Measurements from ENCODE around the gene TBC1D4. TPM values are rescaled to one million over a fixed set of nuclear protein-coding genes. Genes with fewer than 3 reads are reported as not detected.
A peak's percentile ranks its signal among the peaks of the same experiment; 100 is the strongest.

Gene TBC1D4
- total RNA-seq, 1 experiment from 2014 or later = 177 TPM

DNA sequence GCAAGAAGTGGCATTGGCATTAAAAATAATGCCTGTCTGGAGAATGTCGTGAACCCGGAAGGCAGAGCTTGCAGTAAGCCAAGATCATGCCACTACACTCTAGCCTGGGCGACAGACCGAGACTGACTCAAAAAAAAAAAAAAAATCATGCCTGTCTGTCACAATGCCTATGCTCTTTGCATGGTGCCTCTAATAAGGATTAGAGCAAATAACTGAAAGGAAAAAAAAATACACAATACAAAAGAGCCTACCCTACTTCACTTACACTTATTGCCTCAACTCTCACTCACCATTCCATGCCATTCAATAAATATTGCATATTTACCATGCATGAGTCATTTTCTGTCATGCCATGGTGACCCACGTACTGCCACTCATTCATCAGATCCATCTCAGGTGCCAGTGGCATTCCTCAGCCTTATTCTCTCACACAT lies 49.1 kb downstream of the TBC1D4 start:
- Mint-ChIP-seq H3K4me3 (ENCODE audit: unreplicated experiment) (no peak overlapping the region), H3K36me3 (ENCODE audit: insufficient read depth, unreplicated experiment) (peaks cover 56% of the 10 kb centered on the region), H3K27ac (ENCODE audit: unreplicated experiment) (no peak overlapping the region), H3K27me3 (ENCODE audit: insufficient read depth, unreplicated experiment) (no peaks in the 10 kb centered on the region), H3K4me1 (ENCODE audit: low read depth, unreplicated experiment) (peaks cover 37% of the 10 kb centered on the region), H3K9me3 (ENCODE audit: unreplicated experiment) (no peaks in the 10 kb centered on the region)
- DNase-seq = no peak
- no peak overlapping the region for H3K4me3 ChIP-seq (ENCODE audit: low read depth, low read length)
- no peaks in the 10 kb centered on the region for H3K36me3 ChIP-seq (ENCODE audit: control insufficient read depth, insufficient read depth, low read length)
- no peaks in the 10 kb centered on the region for H3K27me3 ChIP-seq (replicated peaks; ENCODE audit: control insufficient read depth, insufficient read depth, low read length)
- no peaks in the 10 kb centered on the region for H3K9me3 ChIP-seq
- BruUV-seq (replicated peaks) = no TSS peak
- intact Hi-C loops (cut with micrococcal nuclease; ENCODE audit: unreplicated experiment) = no loop called here
- ChIA-PET POLR2A (no interaction called here), CTCF (no interaction called here)
- H3K4me1 ChIP-seq = peaks cover 14% of the 10 kb centered on the region
- TF ChIP-seq, protein P1, sequence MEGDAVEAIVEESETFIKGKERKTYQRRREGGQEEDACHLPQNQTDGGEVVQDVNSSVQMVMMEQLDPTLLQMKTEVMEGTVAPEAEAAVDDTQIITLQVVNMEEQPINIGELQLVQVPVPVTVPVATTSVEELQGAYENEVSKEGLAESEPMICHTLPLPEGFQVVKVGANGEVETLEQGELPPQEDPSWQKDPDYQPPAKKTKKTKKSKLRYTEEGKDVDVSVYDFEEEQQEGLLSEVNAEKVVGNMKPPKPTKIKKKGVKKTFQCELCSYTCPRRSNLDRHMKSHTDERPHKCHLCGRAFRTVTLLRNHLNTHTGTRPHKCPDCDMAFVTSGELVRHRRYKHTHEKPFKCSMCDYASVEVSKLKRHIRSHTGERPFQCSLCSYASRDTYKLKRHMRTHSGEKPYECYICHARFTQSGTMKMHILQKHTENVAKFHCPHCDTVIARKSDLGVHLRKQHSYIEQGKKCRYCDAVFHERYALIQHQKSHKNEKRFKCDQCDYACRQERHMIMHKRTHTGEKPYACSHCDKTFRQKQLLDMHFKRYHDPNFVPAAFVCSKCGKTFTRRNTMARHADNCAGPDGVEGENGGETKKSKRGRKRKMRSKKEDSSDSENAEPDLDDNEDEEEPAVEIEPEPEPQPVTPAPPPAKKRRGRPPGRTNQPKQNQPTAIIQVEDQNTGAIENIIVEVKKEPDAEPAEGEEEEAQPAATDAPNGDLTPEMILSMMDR (IDR thresholded peaks at IDR 0.05; ENCODE audit: insufficient read depth in 1 of 2, low read depth in 1 of 2, low read length in 1 of 2, severe bottlenecking in 1 of 2, unreplicated experiment in 1 of 2) = no peak

DNA sequence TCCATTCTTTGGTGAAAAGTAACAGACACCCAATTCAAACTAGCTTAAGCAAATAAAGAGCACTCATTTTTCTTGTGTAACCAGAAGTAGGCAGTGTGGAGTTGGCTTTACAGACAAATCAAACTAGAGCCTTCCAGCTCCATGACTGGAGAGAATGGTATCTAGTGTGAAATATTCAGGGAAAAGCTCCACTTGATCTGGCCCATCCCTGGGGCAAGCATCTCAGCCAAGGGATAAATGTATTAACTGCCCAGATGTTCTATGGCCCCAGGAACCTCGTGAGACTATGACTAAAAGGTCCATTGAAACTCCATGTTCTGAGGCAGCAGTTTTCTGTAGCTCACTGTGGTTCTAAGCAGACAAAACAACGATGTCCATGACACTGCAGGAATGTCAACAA lies 49.9 kb downstream of the TBC1D4 start:
- Mint-ChIP-seq H3K9me3 (ENCODE audit: unreplicated experiment) (no peaks in the 10 kb centered on the region), H3K4me1 (ENCODE audit: low read depth, unreplicated experiment) (peaks cover 40% of the 10 kb centered on the region), H3K27ac (ENCODE audit: unreplicated experiment) (no peak overlapping the region), H3K27me3 (ENCODE audit: insufficient read depth, unreplicated experiment) (no peaks in the 10 kb centered on the region), H3K36me3 (ENCODE audit: insufficient read depth, unreplicated experiment) (peaks cover 54% of the 10 kb centered on the region), H3K4me3 (ENCODE audit: unreplicated experiment) (no peak overlapping the region)
- BruUV-seq (replicated peaks) = no TSS peak
- no peaks in the 10 kb centered on the region for H3K9me3 ChIP-seq
- peaks cover 13% of the 10 kb centered on the region for H3K4me1 ChIP-seq
- H3K4me3 ChIP-seq (ENCODE audit: low read depth, low read length) = no peak overlapping the region
- TF ChIP-seq, protein P1 (IDR thresholded peaks at IDR 0.05; ENCODE audit: insufficient read depth in 1 of 2, low read depth in 1 of 2, low read length in 1 of 2, severe bottlenecking in 1 of 2, unreplicated experiment in 1 of 2) = no peak
- no peak for DNase-seq
- POLR2A ChIA-PET = no interaction called here
- no peaks in the 10 kb centered on the region for H3K36me3 ChIP-seq (ENCODE audit: control insufficient read depth, insufficient read depth, low read length)
- intact Hi-C loops (cut with micrococcal nuclease; ENCODE audit: unreplicated experiment) = no loop called here
- CTCF ChIA-PET = interaction anchor here (0.6 to 0.8 kb wide), 2 partner anchors 50 to 438 kb away, joined by 3 to 4 read pairs; partner anchors contain the start of gene TBC1D4
- no peaks in the 10 kb centered on the region for H3K27me3 ChIP-seq (replicated peaks; ENCODE audit: control insufficient read depth, insufficient read depth, low read length)

DNA sequence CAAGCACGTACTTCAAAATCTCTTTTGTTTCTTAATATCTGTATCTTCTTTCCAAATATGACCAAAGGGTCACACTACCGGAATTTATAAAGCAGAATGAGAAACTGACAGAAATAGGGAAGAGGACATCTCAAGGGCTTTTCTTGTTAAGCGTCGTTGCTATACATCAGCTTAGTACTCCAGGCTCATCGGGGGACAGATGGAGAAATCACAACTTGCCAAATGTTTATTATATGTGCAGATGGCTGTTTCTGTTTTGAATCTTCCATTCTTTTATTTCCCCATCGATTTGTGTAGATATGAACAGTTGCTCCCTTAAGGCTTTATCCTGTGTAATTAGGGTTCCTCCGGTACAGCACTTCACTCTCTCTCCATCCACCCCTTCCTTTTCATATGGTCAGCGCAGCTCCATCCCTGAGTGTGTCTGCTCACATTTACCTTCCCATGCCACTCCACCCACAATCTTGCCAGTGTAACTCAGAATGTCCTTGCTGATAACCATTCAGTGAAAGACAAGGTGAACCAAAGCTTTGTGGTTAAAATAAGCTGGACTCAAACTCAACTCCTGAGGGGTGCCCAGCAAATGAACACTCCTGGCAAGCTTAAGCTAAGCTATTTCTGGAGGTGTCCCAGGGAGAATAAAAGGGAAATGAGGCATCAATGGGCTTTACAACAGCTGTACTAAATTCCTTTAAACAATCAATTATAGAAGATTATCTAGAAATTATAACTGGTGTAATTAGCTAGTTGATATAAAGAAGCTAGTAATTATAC lies 51.3 kb downstream of the TBC1D4 start:
- H3K27me3 Mint-ChIP-seq (ENCODE audit: insufficient read depth, unreplicated experiment) = no peaks in the 10 kb centered on the region
- no peaks in the 10 kb centered on the region for H3K36me3 ChIP-seq (ENCODE audit: control insufficient read depth, insufficient read depth, low read length)
- intact Hi-C loops (cut with micrococcal nuclease; ENCODE audit: unreplicated experiment) = no loop called here
- H3K9me3 Mint-ChIP-seq (ENCODE audit: unreplicated experiment) = no peaks in the 10 kb centered on the region
- no peaks in the 10 kb centered on the region for H3K9me3 ChIP-seq
- H3K36me3 Mint-ChIP-seq (ENCODE audit: insufficient read depth, unreplicated experiment) = peaks cover 51% of the 10 kb centered on the region
- TF ChIP-seq, protein P1 (IDR thresholded peaks at IDR 0.05; ENCODE audit: insufficient read depth in 1 of 2, low read depth in 1 of 2, low read length in 1 of 2, severe bottlenecking in 1 of 2, unreplicated experiment in 1 of 2) = no peak
- no peak for DNase-seq
- H3K27me3 ChIP-seq (replicated peaks; ENCODE audit: control insufficient read depth, insufficient read depth, low read length) = no peaks in the 10 kb centered on the region
- peaks cover 18% of the 10 kb centered on the region for H3K4me1 ChIP-seq
- H3K4me1 Mint-ChIP-seq (ENCODE audit: low read depth, unreplicated experiment) = peaks cover 40% of the 10 kb centered on the region
- H3K4me3 Mint-ChIP-seq (ENCODE audit: unreplicated experiment) = no peak overlapping the region
- BruUV-seq (replicated peaks) = no TSS peak
- H3K27ac Mint-ChIP-seq (ENCODE audit: unreplicated experiment) = peak overlapping the region; percentile 42
- CTCF ChIA-PET = no interaction called here
- H3K4me3 ChIP-seq (ENCODE audit: low read depth, low read length) = no peak overlapping the region
- POLR2A ChIA-PET = no interaction called here
